SK-N-SH (cell line): Measurements from ENCODE around the gene TRHDE. TPM values are rescaled to one million over a fixed set of nuclear protein-coding genes. Genes with fewer than 3 reads are reported as not detected.

Experiments used
- CTCF ChIA-PET: fragments of 300-600, 350-600 bp; formaldehyde crosslinking; extraction: SDS; loops from one replicate; lab custom pipeline; 2021; lab: Yijun Ruan, JAX
- POLR2A ChIA-PET: fragments of 350-600 bp; sonication (Branson Sonifier 250); formaldehyde crosslinking; extraction: SDS; loops from one replicate; lab custom pipeline; 2020; ENCODE audit warnings: antibody characterized with exemption, inconsistent platforms; lab: Yijun Ruan, JAX
- DNase-seq: peaks from one replicate; pipeline ENCODE4 v3.0.0; 2012
- H2AFZ ChIP-seq: fragments of 200-600 bp; sonication (generic); 2 replicates; pipeline ENCODE4 v1.8.1; 2016; ENCODE audit warnings: antibody characterized with exemption, mild to moderate bottlenecking, low read depth
- H3F3A ChIP-seq: fragments of 200-600 bp; sonication (generic); replicated peaks from 2 replicates; pipeline ENCODE3; 2016; ENCODE audit warnings: antibody characterized with exemption, mild to moderate bottlenecking; ENCODE audit not compliant: insufficient read depth
- H3K27ac ChIP-seq, 2 experiments: fragments of 200-500 bp in 1 of 2; fragments of 200-600 bp in 1 of 2; sonication (Bioruptor generic) in 1 of 2; sonication (generic), shearing (Covaris generic) in 1 of 2; 2 replicates each; pipeline versions ENCODE4 v1.5.1 to v1.6.1; 2014 to 2016; ENCODE audit warnings: low read depth in 2 of 2, inconsistent platforms in 1 of 2, low read length in 1 of 2, mild to moderate bottlenecking in 1 of 2, mixed read lengths in 1 of 2
- H3K27me3 ChIP-seq: fragments of 200-600 bp; sonication (generic), shearing (Covaris generic); 2 replicates; pipeline ENCODE4 v1.6.1; 2016; ENCODE audit warnings: mixed run types; ENCODE audit not compliant: insufficient read depth
- H3K36me3 ChIP-seq, 2 experiments: fragments of 200-500 bp in 1 of 2; fragments of 200-600 bp in 1 of 2; sonication (Bioruptor generic) in 1 of 2; sonication (generic) in 1 of 2; replicated peaks in 1 of 2; 2 replicates each; pipeline versions ENCODE3 to v1.5.1; 2014 to 2016; ENCODE audit warnings: low read length in 1 of 2, mild to moderate bottlenecking in 1 of 2; ENCODE audit not compliant: insufficient read depth in 2 of 2, control insufficient read depth in 1 of 2
- H3K4me1 ChIP-seq, 2 experiments: fragments of 200-500 bp in 1 of 2; fragments of 200-600 bp in 1 of 2; sonication (Bioruptor generic) in 1 of 2; sonication (generic), shearing (Covaris generic) in 1 of 2; 2 replicates each; pipeline versions ENCODE4 v1.5.1 to v1.6.1; 2014 to 2016; ENCODE audit warnings: low read depth in 1 of 2, low read length in 1 of 2, mixed run types in 1 of 2; ENCODE audit not compliant: insufficient read depth in 2 of 2, control insufficient read depth in 1 of 2
- H3K4me2 ChIP-seq: fragments of 200-600 bp; sonication (generic), shearing (Covaris generic); 2 replicates; pipeline ENCODE4 v1.6.1; 2017; ENCODE audit warnings: mixed run types
- H3K4me3 ChIP-seq, 2 experiments: fragments of 200-500 bp in 1 of 2; fragments of 200-600 bp in 1 of 2; sonication (Bioruptor generic) in 1 of 2; sonication (generic), shearing (Covaris generic) in 1 of 2; 2 replicates each; pipeline versions ENCODE4 v1.5.1 to v1.8.1; 2014 to 2016; ENCODE audit warnings: low read depth in 2 of 2, inconsistent platforms in 1 of 2, low read length in 1 of 2, mild to moderate bottlenecking in 1 of 2, mixed read lengths in 1 of 2, moderate library complexity in 1 of 2
- H3K79me2 ChIP-seq: fragments of 200-600 bp; sonication (generic); 2 replicates; pipeline ENCODE4 v1.8.1; 2017; ENCODE audit warnings: mild to moderate bottlenecking; ENCODE audit not compliant: insufficient read depth
- H3K9ac ChIP-seq: fragments of 200-600 bp; sonication (generic); 2 replicates; pipeline ENCODE4 v1.6.1; 2017; ENCODE audit warnings: mixed run types
- H3K9me2 ChIP-seq: fragments of 200-600 bp; sonication (generic); 2 replicates; pipeline ENCODE4 v1.6.1; 2017; ENCODE audit warnings: mixed run types
- H3K9me3 ChIP-seq: fragments of 200-600 bp; sonication (generic); 2 replicates; pipeline ENCODE4 v1.6.1; 2017; ENCODE audit warnings: mixed run types, mild to moderate bottlenecking, moderate library complexity
- H4K20me1 ChIP-seq: fragments of 200-600 bp; sonication (generic); 2 replicates; pipeline ENCODE4 v1.6.1; 2017; ENCODE audit warnings: mild to moderate bottlenecking, mixed run types; ENCODE audit not compliant: insufficient read depth
- CTCF ChIP-seq: fragments of 200-600 bp; sonication (generic); IDR thresholded peaks from 2 replicates; pipeline ENCODE4 v1.6.1; 2017; ENCODE audit warnings: antibody characterized with exemption, mild to moderate bottlenecking, moderate library complexity
- ELF1 ChIP-seq: IDR thresholded peaks from 2 replicates; pipeline ENCODE4 v1.4.0; 2012
- FOSL2 ChIP-seq: IDR thresholded peaks from 2 replicates; pipeline ENCODE4 v1.4.0; 2012; ENCODE audit warnings: low read depth, mild to moderate bottlenecking, moderate library complexity, borderline replicate concordance
- GATA2 ChIP-seq: sonication (generic); formaldehyde crosslinking; IDR thresholded peaks from 2 replicates; pipeline ENCODE4 v1.5.0; 2020; ENCODE audit warnings: mild to moderate bottlenecking, missing genetic modification reagents
- JUND ChIP-seq: IDR thresholded peaks from 2 replicates; pipeline ENCODE4 v1.4.0; 2012
- MAX ChIP-seq: IDR thresholded peaks from 2 replicates; pipeline ENCODE4 v1.4.0; 2012; ENCODE audit warnings: low read depth
- NFIC ChIP-seq: IDR thresholded peaks from 2 replicates; pipeline ENCODE4 v1.4.0; 2012; ENCODE audit warnings: borderline replicate concordance
- PBX3 ChIP-seq: IDR thresholded peaks from 2 replicates; pipeline ENCODE4; 2012
- RAD21 ChIP-seq: IDR thresholded peaks from 2 replicates; pipeline ENCODE4 v1.6.1; 2012; ENCODE audit warnings: mild to moderate bottlenecking, low read length
- SMC3 ChIP-seq: IDR thresholded peaks from 2 replicates; pipeline ENCODE4 v1.6.1; 2012; ENCODE audit warnings: low read depth, low read length, improper control_type of control experiment
- TCF12 ChIP-seq: IDR thresholded peaks from 2 replicates; pipeline ENCODE4 v1.4.0; 2012
- ZBTB33 ChIP-seq: IDR thresholded peaks from 2 replicates; pipeline ENCODE4 v1.4.0; 2012; ENCODE audit warnings: low read depth, borderline replicate concordance
- WGBS: methylation state at CpG from one replicate; pipeline ENCODE4 v1.1.6; 2017; ENCODE audit warnings: low lambda C conversion rate; 5-methylcytosine and 5-hydroxymethylcytosine counted together
- polyA plus RNA-seq, 3 experiments: library from polyadenylated mRNA; depleted of rRNA; stranded (reverse); fragments of >200 nt; gene quantifications; 2 replicates each; pipeline ENCODE4 v1.2.3, GENCODE V29; 2012

TRHDE gene
- polyA plus RNA-seq, 1 of the 3 experiments (the other 2 are of a cell fraction): 0.46 TPM

GRCh38 chr12:72453066-72453465, 180.9 kb downstream of the TRHDE start (continued):
- no peak for TF ChIP-seq MAX
- TF ChIP-seq, all 33 proteins: peak for 0

GRCh38 chr12:72453550-72453949, 181.4 kb downstream of the TRHDE start:
- ChIA-PET CTCF (no interaction called here), POLR2A (no interaction called here)
- Histone ChIP-seq H3K27me3 (no peaks in the 10 kb centered on the region), H3K36me3 (no peaks in the 10 kb centered on the region), H3K9me3 (no peaks in the 10 kb centered on the region), H3F3A (no peaks in the 10 kb centered on the region), H4K20me1 (no peaks in the 10 kb centered on the region), H3K4me1 (no peaks in the 10 kb centered on the region; a peak in 1 of 4 replicates), H3K79me2 (no peaks in the 10 kb centered on the region), H3K9me2 (no peaks in the 10 kb centered on the region), H2AFZ (no peak overlapping the region), H3K4me3 (no peak overlapping the region), H3K9ac (no peak overlapping the region), H3K27ac (no peak overlapping the region), H3K4me2 (no peak overlapping the region)
- WGBS: 19% methylated on average over 2 of the region's 2 CpGs
- no peak for DNase-seq
- TF ChIP-seq RAD21 (no peak), ELF1 (no peak), ZBTB33 (no peak), CTCF (no peak), FOSL2 (no peak), SMC3 (no peak), NFIC (no peak), PBX3 (no peak), MAX (no peak), GATA2 (CRISPR knock-in tag) (no peak), TCF12 (no peak), JUND (no peak)
